ENCODE results near the gene GFM2.

GRCh38 chr5:74765201-74765600 is 1.7 kb downstream of the GFM2 start:
- TF ChIP-seq CREB1 (IDR thresholded peaks at IDR 0.05) = no peak
- no peak for TF ChIP-seq POLR2A (IDR thresholded peaks at IDR 0.05; ENCODE audit: control extremely low read depth in 1 of 2, low read depth in 2 of 2, low read length in 2 of 2)
- no peak for TF ChIP-seq CHD2 (IDR thresholded peaks at IDR 0.05; ENCODE audit: low read length)
- no peak for TF ChIP-seq CTCF (IDR thresholded peaks at IDR 0.05; ENCODE audit: control extremely low read depth in 1 of 3, insufficient read depth in 1 of 3, low read depth in 1 of 3, low read length in 3 of 3)
- no peak for TF ChIP-seq EP300 (IDR thresholded peaks at IDR 0.05; ENCODE audit: borderline replicate concordance in 1 of 2, low read depth in 2 of 2, low read length in 2 of 2)
- no peak for TF ChIP-seq MAX (IDR thresholded peaks at IDR 0.05)
- no peak for TF ChIP-seq JUND (IDR thresholded peaks at IDR 0.05; ENCODE audit: low read length)
- TF ChIP-seq SUZ12 (IDR thresholded peaks at IDR 0.05; ENCODE audit: low read length) = no peak
- no peak for TF ChIP-seq BRCA1 (IDR thresholded peaks at IDR 0.05; ENCODE audit: low read depth, low read length)
